A549 treated with CORT108297 at 1 μM for 4 hours (cell line): Measurements from ENCODE around the gene KAZALD1. TPM values are rescaled to one million over a fixed set of nuclear protein-coding genes. Genes with fewer than 3 reads are reported as not detected.

Experiments
- total RNA-seq: library from RNA; stranded (reverse); fragments of 200-300 nt; extraction: Qiagen RNA extraction; gene quantifications from 5 replicates; pipeline ENCODE4 v1.2.3, GENCODE V29; 2022

KAZALD1 gene
- 1.6 to 3.6 TPM (median 2.8 TPM) in 5 replicates for total RNA-seq

GRCh38 chr10:101061624-101062231 lies at the start of gene KAZALD1:
KAZALD1 (plus strand) TSS chr10:101061989; CDS start chr10:101062593, 604 bp downstream.

GRCh38 chr10:101031128-101031795 lies 30.5 kb upstream of the KAZALD1 start, which contains the start of the genes PDZD7 and SFXN3:
PDZD7 (minus strand) TSS chr10:101031129; CDS start chr10:101030219, 910 bp downstream.
SFXN3 (plus strand) TSS chr10:101031234; CDS start chr10:101034695, 3,461 bp downstream.

Other genes with a start within 250 kb of the KAZALD1 start
- gene SLF2, start 149.0 kb upstream of the KAZALD1 start, total RNA-seq: 9.1 to 11.1 TPM (median 9.5 TPM) in 5 replicates
- gene SEMA4G, start 92.5 kb upstream of the KAZALD1 start, total RNA-seq: 8.0 to 10.4 TPM (median 9.7 TPM) in 5 replicates
- gene MRPL43, start 74.5 kb upstream of the KAZALD1 start, total RNA-seq: 68.2 to 102 TPM (median 100 TPM) in 5 replicates
- 37.5 to 46.4 TPM (median 41.9 TPM) in 5 replicates for gene TWNK, start 74.4 kb upstream of the KAZALD1 start, total RNA-seq
- 28.6 to 49.6 TPM (median 44.5 TPM) in 5 replicates for gene LZTS2, start 62.2 kb upstream of the KAZALD1 start, total RNA-seq
- gene PDZD7, start 30.9 kb upstream of the KAZALD1 start, total RNA-seq: 0.48 to 1.4 TPM (median 0.92 TPM) in 5 replicates
- gene SFXN3, start 30.8 kb upstream of the KAZALD1 start, total RNA-seq: 42.5 to 54.1 TPM (median 47.8 TPM) in 5 replicates
- gene TLX1, start 69.3 kb downstream of the KAZALD1 start, total RNA-seq: 0.05 to 0.06 TPM in 2 of 5 replicates, not detected in the others
- gene LBX1, start 167.5 kb downstream of the KAZALD1 start, total RNA-seq: not detected in 5 replicates